Measurements from ENCODE around the gene FRMD1. TPM values are rescaled to one million over a fixed set of nuclear protein-coding genes. Genes with fewer than 3 reads are reported as not detected.

Gene FRMD1
- total RNA-seq, 1 donor from 2014 or later = not detected

- no peak for ATAC-seq
These were observed 25.0 kb downstream of the FRMD1 start for GRCh38 chr6:168053957-168054471.

GRCh38 chr6:168053086-168053956, 25.7 kb downstream of the FRMD1 start:
- no peak for ATAC-seq

GRCh38 chr6:168052291-168052891, 26.6 kb downstream of the FRMD1 start:
- no peak for ATAC-seq

GRCh38 chr6:168051648-168052047, 27.4 kb downstream of the FRMD1 start:
- no peak for ATAC-seq

GRCh38 chr6:168050881-168051586, 28.0 kb downstream of the FRMD1 start:
- ATAC-seq = no peak

- ATAC-seq = no peak
These were observed 28.7 kb downstream of the FRMD1 start for GRCh38 chr6:168050225-168050880.

GRCh38 chr6:168049706-168050224, 29.2 kb downstream of the FRMD1 start:
- ATAC-seq = no peak

GRCh38 chr6:168049277-168049676, 29.7 kb downstream of the FRMD1 start:
- no peak for ATAC-seq

- ATAC-seq = no peak
These were observed 30.3 kb downstream of the FRMD1 start for GRCh38 chr6:168048724-168049025.

- ATAC-seq = no peak
These were observed 30.9 kb downstream of the FRMD1 start for GRCh38 chr6:168047841-168048723.

GRCh38 chr6:168046696-168047095, 32.3 kb downstream of the FRMD1 start:
- no peak for ATAC-seq

- ATAC-seq = no peak
These were observed 33.0 kb downstream of the FRMD1 start for GRCh38 chr6:168045706-168046620.

- ATAC-seq = no peak
These were observed 33.8 kb downstream of the FRMD1 start for GRCh38 chr6:168045141-168045691.

- no peak for ATAC-seq
These were observed 34.4 kb downstream of the FRMD1 start for GRCh38 chr6:168044521-168045130.

- ATAC-seq = no peak
These were observed 35.1 kb downstream of the FRMD1 start for GRCh38 chr6:168043848-168044415.

GRCh38 chr6:168043193-168043847, 35.7 kb downstream of the FRMD1 start:
- ATAC-seq = no peak

- ATAC-seq = no peak
These were observed 36.4 kb downstream of the FRMD1 start for GRCh38 chr6:168042426-168043192.

GRCh38 chr6:168041928-168042327, 37.1 kb downstream of the FRMD1 start:
- ATAC-seq = no peak

Data from esophagus mucosa (tissue), 1 donor.